ENCODE data around the gene RACK1. TPM values are rescaled to one million over a fixed set of nuclear protein-coding genes. Genes with fewer than 3 reads are reported as not detected.

Gene RACK1
- total and polyA plus RNA-seq, 2 of the 8 experiments (the other 6 are each of a cell fraction or from before 2014, with no cell fraction given), result 2,589 to 7,971 TPM

DNA sequence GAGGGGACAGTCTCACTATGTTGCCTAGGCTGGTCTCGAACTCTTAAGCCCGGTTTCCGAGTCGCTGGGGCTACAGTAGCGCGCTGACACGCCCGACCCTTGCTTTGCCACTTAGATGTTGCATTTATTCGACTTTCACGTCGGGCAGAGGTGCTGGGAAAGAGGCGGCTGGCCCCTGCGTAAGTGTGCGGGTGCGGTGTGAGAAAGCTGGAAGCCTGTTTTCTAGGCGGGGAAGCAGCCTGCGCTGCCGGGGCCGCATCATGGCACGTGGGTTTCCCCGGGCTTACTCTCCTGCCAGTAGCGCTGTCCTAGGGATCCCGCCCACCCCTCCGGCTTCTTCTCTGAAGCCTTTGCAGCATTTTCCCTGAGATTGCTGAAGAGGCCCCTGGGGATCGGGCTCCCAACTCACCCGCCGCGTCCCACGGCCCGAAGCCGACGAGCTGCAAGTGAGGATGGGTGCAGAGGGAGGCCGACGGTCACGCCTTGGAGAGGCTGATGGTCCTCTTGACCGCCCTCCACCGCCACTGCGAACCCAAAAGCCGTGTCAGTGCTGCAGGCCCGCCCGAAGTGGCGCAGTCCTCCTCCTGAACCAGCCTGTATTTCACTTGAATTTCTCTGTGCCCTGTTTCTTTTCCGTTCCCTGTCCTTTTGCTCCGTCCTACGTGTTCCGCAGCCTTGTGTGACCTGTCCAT, 26.4 kb downstream of the RACK1 start (continued):
- TF ChIP-seq, protein P1, sequence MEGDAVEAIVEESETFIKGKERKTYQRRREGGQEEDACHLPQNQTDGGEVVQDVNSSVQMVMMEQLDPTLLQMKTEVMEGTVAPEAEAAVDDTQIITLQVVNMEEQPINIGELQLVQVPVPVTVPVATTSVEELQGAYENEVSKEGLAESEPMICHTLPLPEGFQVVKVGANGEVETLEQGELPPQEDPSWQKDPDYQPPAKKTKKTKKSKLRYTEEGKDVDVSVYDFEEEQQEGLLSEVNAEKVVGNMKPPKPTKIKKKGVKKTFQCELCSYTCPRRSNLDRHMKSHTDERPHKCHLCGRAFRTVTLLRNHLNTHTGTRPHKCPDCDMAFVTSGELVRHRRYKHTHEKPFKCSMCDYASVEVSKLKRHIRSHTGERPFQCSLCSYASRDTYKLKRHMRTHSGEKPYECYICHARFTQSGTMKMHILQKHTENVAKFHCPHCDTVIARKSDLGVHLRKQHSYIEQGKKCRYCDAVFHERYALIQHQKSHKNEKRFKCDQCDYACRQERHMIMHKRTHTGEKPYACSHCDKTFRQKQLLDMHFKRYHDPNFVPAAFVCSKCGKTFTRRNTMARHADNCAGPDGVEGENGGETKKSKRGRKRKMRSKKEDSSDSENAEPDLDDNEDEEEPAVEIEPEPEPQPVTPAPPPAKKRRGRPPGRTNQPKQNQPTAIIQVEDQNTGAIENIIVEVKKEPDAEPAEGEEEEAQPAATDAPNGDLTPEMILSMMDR (IDR thresholded peaks at IDR 0.05; ENCODE audit: control extremely low read depth in 1 of 3, insufficient read depth in 1 of 3, low read depth in 1 of 3, low read length in 3 of 3), result peak in 1 of 3 experiments; percentile 35; a peak in 1 of 4 replicates
- peak; percentile 78 for TF ChIP-seq TBP (IDR thresholded peaks at IDR 0.05; ENCODE audit: low read depth, low read length)
